Thymus (tissue), 2 donors: ENCODE measurements around the gene CAPZA2. TPM values are rescaled to one million over a fixed set of nuclear protein-coding genes. Genes with fewer than 3 reads are reported as not detected.

Experiments used
- polyA plus RNA-seq: library from polyadenylated mRNA; stranded (reverse); fragments of 200-250 nt; gene quantifications from one replicate; pipeline ENCODE4 v1.2.3, GENCODE V29; 2013
- total RNA-seq: library from RNA; stranded (reverse); fragments of 120-200 nt; gene quantifications from one replicate; pipeline ENCODE4 v1.2.4, GENCODE V29; 2013
- donor health status: healthy.

The CAPZA2 gene
- total and polyA plus RNA-seq, 2 donors = 55.9 to 150 TPM

Other genes starting within 250 kb of the CAPZA2 start
- 1.4 TPM for gene MET, start 190.4 kb upstream of the CAPZA2 start, total RNA-seq
- gene MET, start 190.4 kb upstream of the CAPZA2 start, polyA plus RNA-seq = 12.0 TPM
- gene ST7, start 90.9 kb downstream of the CAPZA2 start, total RNA-seq = 9.3 TPM
- 11.5 TPM for gene ST7, start 90.9 kb downstream of the CAPZA2 start, polyA plus RNA-seq